IgD-negative memory B cell (primary cell): Measurements from ENCODE around the gene AK1. TPM values are rescaled to one million over a fixed set of nuclear protein-coding genes. Genes with fewer than 3 reads are reported as not detected.

ENCODE experiments used
- H3K27ac Mint-ChIP-seq, 3 donors: one replicate each; pipeline ENCODE4 v1.8.0; 2020 to 2022; ENCODE audit warnings: mild to moderate bottlenecking in 3 of 3, mixed read lengths in 3 of 3, moderate library complexity in 1 of 3
- H3K27me3 Mint-ChIP-seq: one replicate; pipeline ENCODE4 v1.8.0; 2021; ENCODE audit warnings: mixed read lengths
- H3K36me3 Mint-ChIP-seq: one replicate; pipeline ENCODE4 v1.8.0; 2020; ENCODE audit warnings: mild to moderate bottlenecking, mixed read lengths
- H3K4me1 Mint-ChIP-seq, 3 donors: one replicate each; pipeline ENCODE4 v1.8.0; 2020 to 2022; ENCODE audit warnings: mixed read lengths in 3 of 3, mild to moderate bottlenecking in 1 of 3
- H3K4me3 Mint-ChIP-seq, 4 donors: one replicate each; pipeline ENCODE4 v1.8.0; 2020 to 2022; ENCODE audit warnings: mild to moderate bottlenecking in 4 of 4, mixed read lengths in 4 of 4, moderate library complexity in 3 of 4
- H3K9me3 Mint-ChIP-seq, 3 donors: one replicate each; pipeline ENCODE4 v1.8.0; 2020 to 2021; ENCODE audit warnings: mixed read lengths in 3 of 3, mild to moderate bottlenecking in 1 of 3
- polyA plus RNA-seq: library from polyadenylated mRNA; unstranded; fragments of 300-500 nt; fragmentation: Illumina TruSeq; gene quantifications from one replicate; pipeline ENCODE4 v1.2.3, GENCODE V29; 2021

AK1 gene
- polyA plus RNA-seq, 1 donor from 2014 or later, result 0.10 TPM

GRCh38 chr9:127825319-127826051 lies 52.0 kb downstream of the AK1 start:
- no peak overlapping the region for H3K27ac Mint-ChIP-seq
- H3K4me3 Mint-ChIP-seq, result no peak overlapping the region
- no peaks in the 10 kb centered on the region for H3K36me3 Mint-ChIP-seq
- peaks cover 0 to 3% (median 0%) of the 10 kb centered on the region in 3 donors for H3K4me1 Mint-ChIP-seq
- no peaks in the 10 kb centered on the region for H3K27me3 Mint-ChIP-seq
- H3K9me3 Mint-ChIP-seq, result no peaks in the 10 kb centered on the region

- H3K27ac Mint-ChIP-seq, result peak overlapping the region in 2 of 3 donors; percentile 43 to 63
- H3K4me3 Mint-ChIP-seq, result no peak overlapping the region
- no peaks in the 10 kb centered on the region for H3K36me3 Mint-ChIP-seq
- H3K4me1 Mint-ChIP-seq, result peaks cover 0 to 3% (median 3%) of the 10 kb centered on the region in 3 donors
- H3K9me3 Mint-ChIP-seq, result no peaks in the 10 kb centered on the region
- no peaks in the 10 kb centered on the region for H3K27me3 Mint-ChIP-seq
These were observed 55.4 kb downstream of the AK1 start for GRCh38 chr9:127822108-127822507.

GRCh38 chr9:127818574-127818973 lies 58.9 kb downstream of the AK1 start:
- Mint-ChIP-seq H3K27me3 (no peaks in the 10 kb centered on the region), H3K36me3 (no peaks in the 10 kb centered on the region), H3K4me1 (peaks cover 0 to 3% (median 0%) of the 10 kb centered on the region in 3 donors)

GRCh38 chr9:127817881-127818434 lies 59.5 kb downstream of the AK1 start:
- peaks cover 0 to 3% (median 0%) of the 10 kb centered on the region in 3 donors for H3K4me1 Mint-ChIP-seq
- no peaks in the 10 kb centered on the region for H3K36me3 Mint-ChIP-seq
- no peaks in the 10 kb centered on the region for H3K27me3 Mint-ChIP-seq
- no peaks in the 10 kb centered on the region for H3K9me3 Mint-ChIP-seq
- no peak overlapping the region for H3K4me3 Mint-ChIP-seq
- H3K27ac Mint-ChIP-seq, result no peak overlapping the region

More at GRCh38 chr9:127818574-127818973, 58.9 kb downstream of the AK1 start:
- no peaks in the 10 kb centered on the region for H3K9me3 Mint-ChIP-seq
- no peak overlapping the region for H3K4me3 Mint-ChIP-seq
- H3K27ac Mint-ChIP-seq, result peak overlapping the region in 1 of 3 donors; percentile 50

- Mint-ChIP-seq H3K36me3 (no peaks in the 10 kb centered on the region), H3K4me3 (no peak overlapping the region), H3K27me3 (no peaks in the 10 kb centered on the region), H3K27ac (no peak overlapping the region), H3K9me3 (no peaks in the 10 kb centered on the region), H3K4me1 (peaks cover 0 to 3% (median 0%) of the 10 kb centered on the region in 3 donors)
These were observed 60.7 kb downstream of the AK1 start for GRCh38 chr9:127816728-127817127.

Other genes starting within 250 kb of the AK1 start
- not detected for gene CFAP157, start 170.7 kb downstream of the AK1 start, polyA plus RNA-seq
- 14.8 TPM for gene PTRH1, start 162.0 kb downstream of the AK1 start, polyA plus RNA-seq
- not detected for gene TTC16, start 161.6 kb downstream of the AK1 start, polyA plus RNA-seq
- 22.4 TPM for gene TOR2A, start 142.4 kb downstream of the AK1 start, polyA plus RNA-seq
- 76.1 TPM for gene SH2D3C, start 99.0 kb downstream of the AK1 start, polyA plus RNA-seq
- gene CDK9, start 91.6 kb downstream of the AK1 start, polyA plus RNA-seq, result 65.3 TPM
- gene FPGS, start 74.8 kb downstream of the AK1 start, polyA plus RNA-seq, result 51.4 TPM
- 1.8 TPM for gene ENG, start 23.0 kb downstream of the AK1 start, polyA plus RNA-seq
- 38.9 TPM for gene ST6GALNAC6, start 21.9 kb upstream of the AK1 start, polyA plus RNA-seq
- 32.5 TPM for gene ST6GALNAC4, start 39.4 kb upstream of the AK1 start, polyA plus RNA-seq
- 1.1 TPM for gene PIP5KL1, start 53.1 kb upstream of the AK1 start, polyA plus RNA-seq
- gene DPM2, start 60.2 kb upstream of the AK1 start, polyA plus RNA-seq, result 44.9 TPM
- 90.5 TPM for gene EEIG1, start 103.3 kb upstream of the AK1 start, polyA plus RNA-seq
- gene NAIF1, start 189.6 kb upstream of the AK1 start, polyA plus RNA-seq, result 12.7 TPM
- gene SLC25A25, start 190.6 kb upstream of the AK1 start, polyA plus RNA-seq, result 7.4 TPM